ENCODE measurements around the gene ERBB4.
"Not testable (repeated sequence)": the region's sequence is repeated elsewhere in the genome, so short reads cannot be mapped to it uniquely, and the experiment has no call there.

Gene ERBB4

GRCh38 chr2:211592006-211592405, 946.6 kb downstream of the ERBB4 start:
- H2AFZ ChIP-seq (ENCODE audit: low read length); H3K36me3 ChIP-seq (replicated peaks in 1 of 2; ENCODE audit: control insufficient read depth in 2 of 2, insufficient read depth in 2 of 2, low read length in 2 of 2); H3K27ac ChIP-seq (replicated peaks; ENCODE audit: low read length); H2BK120ac ChIP-seq (ENCODE audit: low read depth, low read length); DNase-seq (ENCODE audit: low spot score); H2BK5ac ChIP-seq (ENCODE audit: low read length); H4K8ac ChIP-seq (ENCODE audit: low read depth, low read length); H3K79me1 ChIP-seq (ENCODE audit: low read depth, low read length); H2AK5ac ChIP-seq (ENCODE audit: low read depth, low read length); H2BK15ac ChIP-seq (ENCODE audit: low read length); H3K4ac ChIP-seq (ENCODE audit: low read length); H3K14ac ChIP-seq (ENCODE audit: low read length); H3K4me1 ChIP-seq (ENCODE audit: control insufficient read depth in 2 of 2, insufficient read depth in 1 of 2, low read depth in 1 of 2, low read length in 2 of 2); H3K4me2 ChIP-seq (ENCODE audit: insufficient read depth, low read length, poor library complexity, severe bottlenecking); H3K9me3 ChIP-seq (replicated peaks in 1 of 2; ENCODE audit: control insufficient read depth in 2 of 2, insufficient read depth in 1 of 2, low read depth in 1 of 2, low read length in 2 of 2); H3K18ac ChIP-seq (ENCODE audit: low read length); H3K4me3 ChIP-seq (ENCODE audit: low read length in 2 of 2); H3K9ac ChIP-seq (ENCODE audit: low read depth, low read length, poor library complexity); H3K27me3 ChIP-seq (ENCODE audit: control insufficient read depth in 3 of 3, insufficient read depth in 3 of 3, low read depth in 1 of 3, low read length in 3 of 3); H4K91ac ChIP-seq (ENCODE audit: low read depth, low read length, poor library complexity); H3K23ac ChIP-seq (ENCODE audit: low read depth, low read length, poor library complexity); H2BK12ac ChIP-seq (ENCODE audit: low read length): not testable (repeated sequence)
- no CpG with 5 or more reads among the region's 12 CpGs for WGBS, 2 donors (ENCODE audit: extremely low coverage in 2 of 2, insufficient read length in 2 of 2, insufficient replicate concordance in 1 of 2)

GRCh38 chr2:211591426-211591825, 947.2 kb downstream of the ERBB4 start:
- no peak for DNase-seq (ENCODE audit: low spot score)
- H4K91ac ChIP-seq (ENCODE audit: low read depth, low read length, poor library complexity) = no peak overlapping the region

GRCh38 chr2:211568439-211568838, 970.2 kb downstream of the ERBB4 start:
- H2AFZ ChIP-seq (ENCODE audit: low read length) = no peak overlapping the region
- peaks cover 0 to 9% of the 10 kb centered on the region in 2 donors for H3K9me3 ChIP-seq (replicated peaks in 1 of 2; ENCODE audit: control insufficient read depth in 2 of 2, insufficient read depth in 1 of 2, low read depth in 1 of 2, low read length in 2 of 2)
- no peak overlapping the region for H3K4me2 ChIP-seq (ENCODE audit: insufficient read depth, low read length, poor library complexity, severe bottlenecking)
- H2BK15ac ChIP-seq (ENCODE audit: low read length) = no peak overlapping the region
- no peaks in the 10 kb centered on the region for H3K27me3 ChIP-seq (ENCODE audit: control insufficient read depth in 3 of 3, insufficient read depth in 3 of 3, low read depth in 1 of 3, low read length in 3 of 3)
- H4K8ac ChIP-seq (ENCODE audit: low read depth, low read length) = no peak overlapping the region
- no peak for DNase-seq (ENCODE audit: low spot score)
- WGBS, 2 donors (ENCODE audit: extremely low coverage in 2 of 2, insufficient read length in 2 of 2, insufficient replicate concordance in 1 of 2) = no CpG with 5 or more reads among the region's 3 CpGs
- no peaks in the 10 kb centered on the region for H3K79me1 ChIP-seq (ENCODE audit: low read depth, low read length)
- H3K27ac ChIP-seq (replicated peaks; ENCODE audit: low read length) = no peak overlapping the region
- H3K4me1 ChIP-seq (ENCODE audit: control insufficient read depth in 2 of 2, insufficient read depth in 1 of 2, low read depth in 1 of 2, low read length in 2 of 2) = no peaks in the 10 kb centered on the region
- H3K4me3 ChIP-seq (ENCODE audit: low read length in 2 of 2) = no peak overlapping the region
- no peak overlapping the region for H3K14ac ChIP-seq (ENCODE audit: low read length)
- H3K18ac ChIP-seq (ENCODE audit: low read length) = no peak overlapping the region
- no peak overlapping the region for H2BK12ac ChIP-seq (ENCODE audit: low read length)
- no peak overlapping the region for H2AK5ac ChIP-seq (ENCODE audit: low read depth, low read length)
- no peak overlapping the region for H3K23ac ChIP-seq (ENCODE audit: low read depth, low read length, poor library complexity)
- no peak overlapping the region for H2BK5ac ChIP-seq (ENCODE audit: low read length)
- H3K9ac ChIP-seq (ENCODE audit: low read depth, low read length, poor library complexity) = no peak overlapping the region
- H4K91ac ChIP-seq (ENCODE audit: low read depth, low read length, poor library complexity) = no peak overlapping the region
- H3K4ac ChIP-seq (ENCODE audit: low read length) = no peak overlapping the region
- no peak overlapping the region for H2BK120ac ChIP-seq (ENCODE audit: low read depth, low read length)
- H3K36me3 ChIP-seq (replicated peaks in 1 of 2; ENCODE audit: control insufficient read depth in 2 of 2, insufficient read depth in 2 of 2, low read length in 2 of 2) = no peaks in the 10 kb centered on the region

More at GRCh38 chr2:211591426-211591825, 947.2 kb downstream of the ERBB4 start:
- Histone ChIP-seq H3K4me3 (ENCODE audit: low read length in 2 of 2) (no peak overlapping the region), H3K79me1 (ENCODE audit: low read depth, low read length) (no peaks in the 10 kb centered on the region), H2BK12ac (ENCODE audit: low read length) (no peak overlapping the region), H2AFZ (ENCODE audit: low read length) (no peak overlapping the region), H3K14ac (ENCODE audit: low read length) (no peak overlapping the region), H3K9ac (ENCODE audit: low read depth, low read length, poor library complexity) (no peak overlapping the region), H2BK120ac (ENCODE audit: low read depth, low read length) (no peak overlapping the region), H3K18ac (ENCODE audit: low read length) (no peak overlapping the region), H2AK5ac (ENCODE audit: low read depth, low read length) (no peak overlapping the region), H2BK5ac (ENCODE audit: low read length) (no peak overlapping the region), H3K27ac (replicated peaks; ENCODE audit: low read length) (no peak overlapping the region), H3K4me1 (ENCODE audit: control insufficient read depth in 2 of 2, insufficient read depth in 1 of 2, low read depth in 1 of 2, low read length in 2 of 2) (no peaks in the 10 kb centered on the region), H3K27me3 (ENCODE audit: control insufficient read depth in 3 of 3, insufficient read depth in 3 of 3, low read depth in 1 of 3, low read length in 3 of 3) (no peaks in the 10 kb centered on the region), H4K8ac (ENCODE audit: low read depth, low read length) (no peak overlapping the region), H3K4me2 (ENCODE audit: insufficient read depth, low read length, poor library complexity, severe bottlenecking) (no peak overlapping the region), H3K4ac (ENCODE audit: low read length) (no peak overlapping the region), H2BK15ac (ENCODE audit: low read length) (no peak overlapping the region), H3K36me3 (replicated peaks in 1 of 2; ENCODE audit: control insufficient read depth in 2 of 2, insufficient read depth in 2 of 2, low read length in 2 of 2) (no peaks in the 10 kb centered on the region), H3K23ac (ENCODE audit: low read depth, low read length, poor library complexity) (no peak overlapping the region), H3K9me3 (replicated peaks in 1 of 2; ENCODE audit: control insufficient read depth in 2 of 2, insufficient read depth in 1 of 2, low read depth in 1 of 2, low read length in 2 of 2) (peaks cover 0 to 10% of the 10 kb centered on the region in 2 donors)
- no CpG with 5 or more reads among the region's 2 CpGs for WGBS, 2 donors (ENCODE audit: extremely low coverage in 2 of 2, insufficient read length in 2 of 2, insufficient replicate concordance in 1 of 2)

GRCh38 chr2:211564441-211564840, 974.2 kb downstream of the ERBB4 start:
- no CpG with 5 or more reads among the region's 3 CpGs for WGBS, 2 donors (ENCODE audit: extremely low coverage in 2 of 2, insufficient read length in 2 of 2, insufficient replicate concordance in 1 of 2)
- H3K4me1 ChIP-seq (ENCODE audit: control insufficient read depth in 2 of 2, insufficient read depth in 1 of 2, low read depth in 1 of 2, low read length in 2 of 2) = no peaks in the 10 kb centered on the region

More at GRCh38 chr2:211564441-211564840, 974.2 kb downstream of the ERBB4 start:
- Histone ChIP-seq H4K91ac (ENCODE audit: low read depth, low read length, poor library complexity) (no peak overlapping the region), H2AFZ (ENCODE audit: low read length) (no peak overlapping the region), H3K18ac (ENCODE audit: low read length) (no peak overlapping the region), H3K9ac (ENCODE audit: low read depth, low read length, poor library complexity) (no peak overlapping the region), H2BK12ac (ENCODE audit: low read length) (no peak overlapping the region), H2BK120ac (ENCODE audit: low read depth, low read length) (no peak overlapping the region), H3K27me3 (ENCODE audit: control insufficient read depth in 3 of 3, insufficient read depth in 3 of 3, low read depth in 1 of 3, low read length in 3 of 3) (no peaks in the 10 kb centered on the region), H3K14ac (ENCODE audit: low read length) (no peak overlapping the region), H2AK5ac (ENCODE audit: low read depth, low read length) (no peak overlapping the region), H3K79me1 (ENCODE audit: low read depth, low read length) (no peaks in the 10 kb centered on the region), H3K23ac (ENCODE audit: low read depth, low read length, poor library complexity) (no peak overlapping the region), H3K27ac (replicated peaks; ENCODE audit: low read length) (no peak overlapping the region), H3K36me3 (replicated peaks in 1 of 2; ENCODE audit: control insufficient read depth in 2 of 2, insufficient read depth in 2 of 2, low read length in 2 of 2) (no peaks in the 10 kb centered on the region), H2BK15ac (ENCODE audit: low read length) (no peak overlapping the region), H3K4me2 (ENCODE audit: insufficient read depth, low read length, poor library complexity, severe bottlenecking) (no peak overlapping the region), H3K9me3 (replicated peaks in 1 of 2; ENCODE audit: control insufficient read depth in 2 of 2, insufficient read depth in 1 of 2, low read depth in 1 of 2, low read length in 2 of 2) (peaks cover 0 to 9% of the 10 kb centered on the region in 2 donors), H3K4me3 (ENCODE audit: low read length in 2 of 2) (no peak overlapping the region), H2BK5ac (ENCODE audit: low read length) (no peak overlapping the region), H4K8ac (ENCODE audit: low read depth, low read length) (no peak overlapping the region), H3K4ac (ENCODE audit: low read length) (no peak overlapping the region)
- no peak for DNase-seq (ENCODE audit: low spot score)

Measured in neuronal stem cell (in vitro differentiated cells).